ENCODE measurements around the gene ACP7.

- no peak for TF ChIP-seq CTCF (IDR thresholded peaks at IDR 0.05)
- no peak for TF ChIP-seq POLR2A (IDR thresholded peaks at IDR 0.05)
These were observed 52.2 kb downstream of the ACP7 start for GRCh38 chr19:39136225-39136940.
